SH-SY5Y (cell line): ENCODE measurements around the gene USH1G.

Experiments used
- GATA2 ChIP-seq: IDR thresholded peaks from 2 replicates; pipeline ENCODE4 v1.6.1; 2011; ENCODE audit warnings: mild to moderate bottlenecking, low read depth, low read length
- GATA3 ChIP-seq: IDR thresholded peaks from 2 replicates; pipeline ENCODE4 v1.6.1; 2011; ENCODE audit warnings: low read depth, mild to moderate bottlenecking, low read length, moderate library complexity

USH1G gene

GRCh38 chr17:74903671-74904070 is 19.4 kb downstream of the USH1G start:
- no peak for TF ChIP-seq GATA2
- TF ChIP-seq GATA3, result no peak

GRCh38 chr17:74903034-74903433 is 20.0 kb downstream of the USH1G start:
- TF ChIP-seq GATA3 (no peak), GATA2 (no peak)

GRCh38 chr17:74901353-74902135 is 21.5 kb downstream of the USH1G start:
- TF ChIP-seq GATA2, result no peak
- no peak for TF ChIP-seq GATA3

- TF ChIP-seq GATA2, result no peak
- no peak for TF ChIP-seq GATA3
Measured at GRCh38 chr17:74900208-74900607, 22.8 kb downstream of the USH1G start.

- TF ChIP-seq GATA2 (no peak), GATA3 (no peak)
Measured at GRCh38 chr17:74898376-74898946, 24.6 kb downstream of the USH1G start.

- TF ChIP-seq GATA2, result no peak
Measured at GRCh38 chr17:74893936-74894671, 29.0 kb downstream of the USH1G start.

- TF ChIP-seq GATA3 (no peak), GATA2 (no peak)
Measured at GRCh38 chr17:74892974-74893911, 29.8 kb downstream of the USH1G start, which contains the start of gene FADS6. FADS6 (minus strand) TSS chr17:74893633; CDS start chr17:74893595, 38 bp downstream.

- TF ChIP-seq GATA2 (no peak), GATA3 (no peak)
Measured at GRCh38 chr17:74892013-74892841, 30.8 kb downstream of the USH1G start.

GRCh38 chr17:74890554-74890953 is 32.5 kb downstream of the USH1G start:
- no peak for TF ChIP-seq GATA2
- TF ChIP-seq GATA3, result no peak

GRCh38 chr17:74888469-74888868 is 34.6 kb downstream of the USH1G start:
- TF ChIP-seq GATA3 (no peak), GATA2 (no peak)

- TF ChIP-seq GATA2 (no peak), GATA3 (no peak)
Measured at GRCh38 chr17:74883241-74883745, 39.8 kb downstream of the USH1G start.

- no peak for TF ChIP-seq GATA3
- no peak for TF ChIP-seq GATA2
Measured at GRCh38 chr17:74882517-74883240, 40.4 kb downstream of the USH1G start.

- no peak for TF ChIP-seq GATA3
- TF ChIP-seq GATA2, result no peak
Measured at GRCh38 chr17:74881073-74881472, 42.0 kb downstream of the USH1G start.
